Nucleus accumbens (tissue), 56 donors: ENCODE measurements around the gene ADCY3.

Experiments used
- DNase-seq, 56 donors: peaks; one replicate each; lab custom pipeline; 2025; lab: John Stamatoyannopoulos, UW

ADCY3 gene

GRCh38 chr2:24926602-24927252 lies 6.7 kb upstream of the ADCY3 start:
- peak in 6 of 56 donors; percentile 18 to 50 (median 34) for DNase-seq

GRCh38 chr2:24926220-24926601 lies 6.2 kb upstream of the ADCY3 start:
- DNase-seq: no peak

GRCh38 chr2:24925815-24926214 lies 5.8 kb upstream of the ADCY3 start:
- DNase-seq: no peak

GRCh38 chr2:24924732-24925131 lies 4.7 kb upstream of the ADCY3 start:
- no peak for DNase-seq

DNA sequence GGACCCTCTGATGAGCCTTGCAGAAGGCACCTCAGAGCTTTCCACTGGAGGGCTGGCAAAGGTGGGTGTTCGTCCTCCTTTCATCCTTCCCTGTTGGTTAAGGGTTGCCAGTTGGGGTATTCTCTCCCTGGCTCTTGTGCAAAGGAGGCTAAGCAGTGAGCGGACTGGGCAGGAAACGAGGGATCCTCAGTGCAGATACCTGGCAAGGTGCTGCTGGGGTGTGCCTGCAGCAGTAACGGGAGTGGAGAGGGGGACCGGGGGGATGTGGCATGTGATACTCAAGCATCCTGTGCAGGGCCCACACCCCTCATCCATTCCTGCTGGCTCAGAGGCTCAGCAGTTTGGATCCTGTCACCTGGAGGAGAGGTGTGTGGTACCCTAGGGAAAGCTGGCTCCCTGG lies 4.2 kb upstream of the ADCY3 start:
- no peak for DNase-seq

DNA sequence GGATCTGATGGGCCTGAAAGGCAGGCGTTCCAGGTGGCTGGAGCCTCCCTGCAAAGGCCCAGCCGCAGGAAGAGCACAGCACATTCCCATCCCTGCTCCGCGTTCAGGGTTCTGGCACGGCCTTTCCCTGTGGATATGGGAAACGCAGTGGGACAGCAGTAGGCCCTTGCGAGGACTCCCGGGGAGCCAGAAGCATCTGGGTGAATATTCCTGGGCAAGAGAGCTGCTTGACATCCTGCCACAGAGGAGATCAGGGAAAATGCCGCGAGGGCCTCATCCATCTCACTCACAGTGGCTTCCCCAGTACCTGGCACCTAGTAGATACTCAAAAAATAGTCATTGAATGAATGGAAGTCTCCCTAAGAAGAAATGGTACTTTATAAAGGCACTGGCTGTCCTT lies 3.1 kb upstream of the ADCY3 start:
- DNase-seq: no peak

DNA sequence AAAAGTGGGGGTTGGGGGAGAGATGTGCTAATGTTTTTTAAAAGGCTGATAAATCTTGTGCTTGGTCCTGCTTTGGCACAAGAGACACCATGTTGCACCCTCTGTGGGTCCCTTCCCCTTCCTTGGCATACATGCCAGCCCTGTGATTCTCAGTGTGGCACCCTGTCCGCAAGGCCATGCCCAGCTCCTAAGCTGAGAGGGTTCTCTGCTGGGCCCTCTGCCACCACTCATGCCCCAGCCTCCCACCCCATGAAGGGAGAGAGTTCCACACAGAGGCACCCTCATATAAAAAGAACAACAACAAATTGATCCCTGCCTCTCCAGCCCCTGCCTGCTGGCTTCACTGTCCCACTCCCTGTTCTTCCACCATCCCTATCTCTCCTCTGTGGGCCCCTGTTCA lies 2.5 kb upstream of the ADCY3 start:
- DNase-seq: no peak

GRCh38 chr2:24920809-24921441 lies 888 bp upstream of the ADCY3 start:
- DNase-seq: peak in 1 of 56 donors; percentile 25

DNA sequence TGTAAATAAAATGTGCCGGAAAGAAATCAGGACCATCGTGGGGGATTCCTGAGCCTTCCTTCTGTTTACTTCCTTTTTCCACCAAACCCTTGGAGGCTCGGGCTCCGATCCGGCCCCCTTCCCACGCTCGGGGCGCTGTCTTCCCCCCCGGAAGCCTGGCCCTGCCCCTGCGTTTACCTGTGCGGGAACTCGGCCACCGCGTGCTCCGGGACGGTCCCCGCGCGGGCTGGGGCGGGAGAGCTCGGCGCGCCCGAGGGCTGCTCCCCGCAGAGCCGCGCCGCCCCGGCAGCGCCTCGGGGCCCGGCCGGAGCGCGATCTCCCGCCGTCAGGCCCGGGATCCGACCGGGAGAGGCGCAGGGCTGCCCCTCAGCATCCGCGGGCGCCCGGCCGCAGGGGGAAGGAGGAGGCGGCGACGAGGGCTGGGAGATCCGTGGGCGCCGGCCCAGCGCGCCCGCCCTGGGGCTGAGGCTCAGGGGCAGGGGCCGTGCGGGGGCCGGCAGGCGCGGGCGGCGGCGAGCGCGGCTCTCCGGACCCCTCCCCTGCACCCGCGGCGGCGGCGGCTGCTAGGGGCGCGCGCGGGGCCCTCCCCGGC lies 435 bp downstream of the ADCY3 start:
- peak in 2 of 56 donors; percentile 58 to 75 for DNase-seq

DNA sequence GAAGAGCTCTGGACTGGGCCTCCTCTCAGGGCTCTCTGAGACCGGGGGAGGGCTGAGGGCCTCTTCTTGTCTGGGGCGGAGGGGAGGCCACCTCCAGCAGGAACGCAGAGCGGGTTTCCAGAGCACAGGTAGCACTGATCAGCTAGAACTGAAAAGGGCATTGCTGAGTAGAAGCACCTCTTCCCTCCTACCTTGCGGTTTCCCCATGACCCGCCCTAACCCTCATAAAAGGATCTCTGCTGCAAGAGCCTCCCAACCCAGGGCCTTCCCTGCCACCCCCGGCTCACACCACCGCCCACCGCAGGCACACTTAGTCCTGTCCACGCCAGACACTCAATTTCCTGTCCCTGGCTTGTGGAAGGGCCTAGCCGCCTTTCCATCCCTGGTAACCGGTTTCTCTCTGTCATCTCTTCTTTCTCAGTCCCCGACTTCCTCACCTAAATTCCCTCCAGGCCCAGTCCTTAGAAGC lies 966 bp downstream of the ADCY3 start:
- peak in 1 of 56 donors; percentile 43 for DNase-seq

GRCh38 chr2:24918326-24919036 lies 1.6 kb downstream of the ADCY3 start:
- DNase-seq: no peak

- no peak for DNase-seq
Measured at GRCh38 chr2:24917731-24918325, 2.2 kb downstream of the ADCY3 start.

DNA sequence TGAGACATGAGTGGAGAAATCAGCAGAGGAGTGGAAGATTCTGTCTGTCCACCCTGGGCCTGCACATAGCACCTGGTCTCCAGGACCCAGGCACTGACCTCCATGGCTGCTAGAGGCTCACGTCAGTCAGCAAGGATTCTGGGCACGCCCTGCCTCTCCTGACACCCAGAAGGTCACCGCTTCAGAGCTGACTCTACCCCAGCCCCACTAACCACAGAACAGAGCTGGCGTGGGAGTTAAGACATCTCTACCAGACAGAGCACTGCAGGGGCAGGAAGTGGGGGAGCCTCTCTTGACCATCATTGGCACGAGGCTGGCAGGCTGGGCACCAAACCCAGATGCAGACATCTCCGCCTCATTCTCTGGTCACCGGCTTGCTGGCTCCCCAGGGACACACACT lies 3.0 kb downstream of the ADCY3 start:
- DNase-seq: no peak

DNA sequence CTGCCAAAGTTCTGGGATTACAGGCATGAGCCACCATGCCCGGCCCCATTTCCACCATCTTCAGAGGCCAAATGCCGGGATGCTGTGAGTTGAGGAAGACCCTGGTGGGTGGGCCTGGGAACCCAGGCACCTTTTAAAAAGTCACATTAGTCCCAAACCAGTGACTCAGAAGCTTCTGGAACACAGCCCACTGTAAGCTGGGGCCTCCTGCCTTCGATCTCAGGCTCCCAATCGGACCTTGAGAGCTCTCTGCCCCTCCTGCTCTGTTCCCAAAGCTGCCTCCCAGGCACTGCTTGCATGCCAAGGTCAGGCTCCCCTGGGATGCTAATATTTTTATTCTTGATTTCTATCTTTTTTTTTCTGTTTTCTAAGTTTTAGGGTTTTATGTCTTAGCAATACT lies 4.2 kb downstream of the ADCY3 start:
- DNase-seq: no peak

DNA sequence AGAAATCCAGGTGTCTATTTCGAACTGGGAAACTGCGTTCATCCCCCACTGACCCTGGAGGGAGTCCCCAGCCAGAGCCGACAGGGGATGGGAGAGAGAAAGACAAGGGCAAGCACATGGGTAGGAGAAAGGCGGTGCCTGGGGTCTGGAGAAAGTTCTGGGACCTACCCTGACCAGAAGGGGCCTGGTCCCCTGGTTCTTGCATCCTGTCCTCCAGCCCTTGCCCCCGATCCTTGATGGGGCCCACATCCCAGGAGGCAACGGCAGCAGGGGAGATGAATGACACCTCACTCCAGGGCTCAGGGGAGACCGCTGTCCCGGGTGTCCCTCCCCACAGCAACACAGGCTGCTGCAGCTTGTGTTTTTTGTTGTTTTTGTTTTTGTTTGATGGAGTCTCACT lies 4.9 kb downstream of the ADCY3 start:
- no peak for DNase-seq

GRCh38 chr2:24914713-24915112 lies 5.3 kb downstream of the ADCY3 start:
- DNase-seq: no peak

DNA sequence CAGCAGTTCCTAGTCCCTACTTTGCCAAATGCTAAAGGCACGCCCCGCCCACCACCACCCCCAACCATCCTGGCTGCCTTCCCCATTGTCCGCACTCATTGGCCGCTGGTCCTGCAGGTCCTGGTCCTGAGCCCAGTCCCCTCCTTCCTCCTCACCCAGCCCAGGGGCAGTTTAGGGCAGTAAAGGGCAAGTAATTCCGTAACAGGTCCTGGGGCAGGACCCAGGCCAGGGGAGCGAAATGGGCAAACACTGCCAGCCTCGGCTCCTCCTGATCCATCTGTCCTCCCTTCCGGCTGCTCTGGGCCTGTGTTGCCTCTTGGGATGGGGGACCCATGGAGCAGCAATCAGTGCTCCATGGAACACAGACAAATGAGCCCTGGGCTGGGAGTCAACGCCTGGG lies 6.1 kb downstream of the ADCY3 start:
- DNase-seq: peak in 7 of 56 donors; percentile 10 to 42 (median 26)

- no peak for DNase-seq
Measured at GRCh38 chr2:24912986-24913385, 7.1 kb downstream of the ADCY3 start.

DNA sequence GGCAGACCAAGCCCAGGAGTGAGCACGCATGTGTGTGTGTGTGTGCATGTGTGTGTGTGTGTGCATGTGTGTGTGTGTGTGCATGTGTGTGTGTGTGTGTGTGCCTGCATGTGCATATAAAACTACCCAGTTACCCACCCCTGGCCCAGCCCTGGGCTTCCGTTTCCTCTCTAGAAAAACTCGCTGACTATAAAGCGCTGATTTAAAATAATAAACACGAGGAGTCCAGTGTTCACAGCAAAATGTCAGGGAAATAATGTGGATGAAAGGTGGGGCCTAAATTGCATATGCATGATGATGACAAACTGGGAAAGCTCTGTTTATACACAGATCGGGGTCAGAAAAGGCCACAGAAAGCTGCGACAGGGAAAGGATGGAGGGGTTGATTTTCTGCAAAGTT lies 7.5 kb downstream of the ADCY3 start:
- DNase-seq: no peak

- DNase-seq: no peak
Measured at GRCh38 chr2:24910245-24910644, 9.8 kb downstream of the ADCY3 start.

GRCh38 chr2:24909555-24910177 lies 10.4 kb downstream of the ADCY3 start:
- no peak for DNase-seq
